Esophagus squamous epithelium (tissue), 4 donors: ENCODE data around the gene ZNF644.
"Not testable (repeated sequence)": the region's sequence is repeated elsewhere in the genome, so short reads cannot be mapped to it uniquely, and the experiment has no call there.

Source experiments
- CTCF ChIP-seq, 6 experiments: fragments of 450-650 bp in 4 of 6; fragments of 200-600 bp in 2 of 6; sonication (generic) in 2 of 6; IDR thresholded peaks; one replicate each; pipeline ENCODE4 v1.5.1; 2016 to 2019; ENCODE audit warnings: antibody characterized with exemption in 6 of 6, mild to moderate bottlenecking in 4 of 6, moderate library complexity in 4 of 6
- POLR2A ChIP-seq, 4 donors: fragments of 450-650 bp; IDR thresholded peaks; one replicate each; pipeline ENCODE4 v1.6.1; 2017; ENCODE audit warnings: antibody characterized with exemption in 4 of 4, mild to moderate bottlenecking in 4 of 4, moderate library complexity in 3 of 4

GRCh38 chr1:91063403-91063802, 41.6 kb upstream of the ZNF644 start:
- not testable (repeated sequence) for TF ChIP-seq POLR2A, CTCF (IDR thresholded peaks at IDR 0.05)
